ENCODE results near the gene RETREG3.
"Not testable (repeated sequence)": the region's sequence is repeated elsewhere in the genome, so short reads cannot be mapped to it uniquely, and the experiment has no call there.

RETREG3 gene

GRCh38 chr17:42553866-42554249 lies 55.3 kb downstream of the RETREG3 start:
- in situ Hi-C loops (cut with MboI; ENCODE audit: low sequenced_read_pairs) = no loop called here

- in situ Hi-C loops (cut with MboI; ENCODE audit: low sequenced_read_pairs) = no loop called here
Observed at GRCh38 chr17:42553161-42553818, 55.9 kb downstream of the RETREG3 start.

- in situ Hi-C loops (cut with MboI; ENCODE audit: low sequenced_read_pairs) = not testable (repeated sequence)
Observed at GRCh38 chr17:42552736-42553135, 56.4 kb downstream of the RETREG3 start, which contains the start of gene HSD17B1. Gene HSD17B1, plus strand, starts transcription at chr17:42552923. Its CDS starts 11 bp downstream, at chr17:42552934.

- in situ Hi-C loops (cut with MboI; ENCODE audit: low sequenced_read_pairs) = no loop called here
Observed at GRCh38 chr17:42548993-42549755, 60.0 kb downstream of the RETREG3 start.

GRCh38 chr17:42548070-42548837 lies 60.9 kb downstream of the RETREG3 start:
- in situ Hi-C loops (cut with MboI; ENCODE audit: low sequenced_read_pairs) = no loop called here

GRCh38 chr17:42547698-42548069 lies 61.5 kb downstream of the RETREG3 start:
- in situ Hi-C loops (cut with MboI; ENCODE audit: low sequenced_read_pairs) = no loop called here

- in situ Hi-C loops (cut with MboI; ENCODE audit: low sequenced_read_pairs) = no loop called here
Observed at GRCh38 chr17:42547001-42547461, 62.1 kb downstream of the RETREG3 start.

GRCh38 chr17:42545755-42546505 lies 63.2 kb downstream of the RETREG3 start:
- in situ Hi-C loops (cut with MboI; ENCODE audit: low sequenced_read_pairs) = not testable (repeated sequence)

GRCh38 chr17:42544874-42545283 lies 64.3 kb downstream of the RETREG3 start:
- in situ Hi-C loops (cut with MboI; ENCODE audit: low sequenced_read_pairs) = no loop called here

- in situ Hi-C loops (cut with MboI; ENCODE audit: low sequenced_read_pairs) = no loop called here
Observed at GRCh38 chr17:42543190-42544079, 65.7 kb downstream of the RETREG3 start.

- in situ Hi-C loops (cut with MboI; ENCODE audit: low sequenced_read_pairs) = no loop called here
Observed at GRCh38 chr17:42541041-42541833, 67.9 kb downstream of the RETREG3 start.

- in situ Hi-C loops (cut with MboI; ENCODE audit: low sequenced_read_pairs) = not testable (repeated sequence)
Observed at GRCh38 chr17:42540558-42540957, 68.6 kb downstream of the RETREG3 start.

GRCh38 chr17:42538482-42538881 lies 70.7 kb downstream of the RETREG3 start:
- in situ Hi-C loops (cut with MboI; ENCODE audit: low sequenced_read_pairs) = no loop called here

- in situ Hi-C loops (cut with MboI; ENCODE audit: low sequenced_read_pairs) = no loop called here
Observed at GRCh38 chr17:42537826-42538451, 71.2 kb downstream of the RETREG3 start.

- in situ Hi-C loops (cut with MboI; ENCODE audit: low sequenced_read_pairs) = no loop called here
Observed at GRCh38 chr17:42537156-42537805, 71.9 kb downstream of the RETREG3 start.

- in situ Hi-C loops (cut with MboI; ENCODE audit: low sequenced_read_pairs) = no loop called here
Observed at GRCh38 chr17:42536372-42537155, 72.6 kb downstream of the RETREG3 start.

GRCh38 chr17:42536048-42536371 lies 73.2 kb downstream of the RETREG3 start, which contains the start of gene NAGLU:
Gene NAGLU, plus strand, starts transcription at chr17:42536241. Its CDS starts 32 bp downstream, at chr17:42536273.
- in situ Hi-C loops (cut with MboI; ENCODE audit: low sequenced_read_pairs) = no loop called here
